Astrocyte of the cerebellum (primary cell): ENCODE measurements around the gene SCPEP1.
"Not testable (repeated sequence)": the region's sequence is repeated elsewhere in the genome, so short reads cannot be mapped to it uniquely, and the experiment has no call there.

Experiments used
- DNase-seq: peaks from one replicate; pipeline ENCODE4 v3.0.0-alpha.2; 2011; ENCODE audit warnings: low read depth
- H3K4me3 ChIP-seq: 2 replicates; pipeline ENCODE4 v1.5.1; 2011; ENCODE audit warnings: mild to moderate bottlenecking, low read depth, low read length, moderate library complexity
- in situ Hi-C: cut with HindIII; loops from 2 replicates; pipeline ENCODE4 v1.10.0; 2017; ENCODE audit warnings: low sequenced_read_pairs
- TF ChIP-seq, protein P1 (sequence below): IDR thresholded peaks from 2 replicates; pipeline ENCODE4 v1.5.1; 2012; ENCODE audit warnings: low read length, low read depth, moderate library complexity, mild to moderate bottlenecking; ENCODE audit errors: missing control alignments

The SCPEP1 gene

DNA sequence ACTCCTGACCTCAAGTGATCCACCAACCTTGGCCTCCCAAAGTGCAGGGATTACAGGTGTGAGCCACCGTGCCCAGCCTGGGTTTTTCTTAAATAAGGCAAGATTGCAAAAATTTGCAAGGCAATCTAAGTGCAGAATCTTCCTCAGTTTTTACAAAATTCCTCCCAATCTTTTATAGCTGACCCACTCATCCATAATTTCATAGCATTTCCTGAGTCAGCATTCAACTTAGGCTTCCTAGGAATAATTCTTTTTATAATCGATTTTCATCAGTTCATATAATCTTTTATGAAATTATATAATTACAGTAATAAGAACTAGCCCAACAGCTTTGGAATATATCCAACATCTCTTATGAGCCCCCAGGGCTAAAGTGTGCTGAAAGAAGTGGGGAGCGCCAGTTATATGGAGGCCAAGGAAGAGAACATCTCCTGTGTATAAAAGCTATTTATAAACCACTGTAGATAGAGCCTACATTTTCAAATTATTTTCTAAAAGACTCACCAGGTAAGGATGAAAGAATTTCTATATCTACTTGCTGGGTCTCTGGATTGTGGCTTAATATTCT, 31.9 kb upstream of the SCPEP1 start:
- in situ Hi-C loops = no loop called here

DNA sequence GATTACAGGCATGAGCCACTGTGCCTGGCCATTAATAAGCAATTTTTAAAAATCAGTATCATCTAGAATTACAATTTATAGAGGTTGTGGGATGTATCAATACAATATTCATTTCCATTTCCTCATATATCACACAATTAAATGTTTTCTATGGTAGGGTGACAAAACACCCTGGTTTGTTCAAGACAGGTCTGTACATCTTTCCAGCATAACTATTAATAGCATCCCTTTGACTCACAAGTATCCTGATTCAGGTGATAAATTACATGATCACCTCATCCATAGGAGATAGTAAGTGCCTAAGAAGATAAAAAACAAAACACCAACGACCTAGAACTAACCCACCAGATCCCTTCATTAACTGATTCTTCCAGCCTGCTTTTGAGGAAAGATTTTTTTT, 30.2 kb upstream of the SCPEP1 start:
- in situ Hi-C loops = no loop called here
- no peak overlapping the region for H3K4me3 ChIP-seq
- DNase-seq = no peak
- TF ChIP-seq, protein P1, sequence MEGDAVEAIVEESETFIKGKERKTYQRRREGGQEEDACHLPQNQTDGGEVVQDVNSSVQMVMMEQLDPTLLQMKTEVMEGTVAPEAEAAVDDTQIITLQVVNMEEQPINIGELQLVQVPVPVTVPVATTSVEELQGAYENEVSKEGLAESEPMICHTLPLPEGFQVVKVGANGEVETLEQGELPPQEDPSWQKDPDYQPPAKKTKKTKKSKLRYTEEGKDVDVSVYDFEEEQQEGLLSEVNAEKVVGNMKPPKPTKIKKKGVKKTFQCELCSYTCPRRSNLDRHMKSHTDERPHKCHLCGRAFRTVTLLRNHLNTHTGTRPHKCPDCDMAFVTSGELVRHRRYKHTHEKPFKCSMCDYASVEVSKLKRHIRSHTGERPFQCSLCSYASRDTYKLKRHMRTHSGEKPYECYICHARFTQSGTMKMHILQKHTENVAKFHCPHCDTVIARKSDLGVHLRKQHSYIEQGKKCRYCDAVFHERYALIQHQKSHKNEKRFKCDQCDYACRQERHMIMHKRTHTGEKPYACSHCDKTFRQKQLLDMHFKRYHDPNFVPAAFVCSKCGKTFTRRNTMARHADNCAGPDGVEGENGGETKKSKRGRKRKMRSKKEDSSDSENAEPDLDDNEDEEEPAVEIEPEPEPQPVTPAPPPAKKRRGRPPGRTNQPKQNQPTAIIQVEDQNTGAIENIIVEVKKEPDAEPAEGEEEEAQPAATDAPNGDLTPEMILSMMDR = no peak

More for the DNA sequence above, 31.9 kb upstream of the SCPEP1 start:
- no peak for DNase-seq
- H3K4me3 ChIP-seq = no peak overlapping the region
- TF ChIP-seq, protein P1 = no peak

DNA sequence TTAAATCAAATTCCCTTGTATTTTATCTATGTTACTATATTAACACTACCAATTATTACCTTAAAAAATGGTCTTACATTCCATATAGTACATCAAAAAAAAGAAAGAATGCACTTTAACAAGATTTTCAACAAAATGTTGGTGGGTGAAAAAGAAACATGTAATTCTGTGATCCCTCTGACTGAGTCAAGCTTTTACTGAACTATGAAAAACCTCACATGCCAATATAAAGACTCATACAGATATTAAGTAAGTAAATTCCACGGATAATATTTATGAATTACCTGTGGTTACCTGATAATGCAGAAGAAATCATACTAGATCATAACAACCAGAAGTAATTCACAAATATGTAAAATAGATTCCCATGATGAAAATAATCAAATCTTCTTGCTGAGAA, 29.4 kb upstream of the SCPEP1 start:
- in situ Hi-C loops = no loop called here
- DNase-seq = no peak
- TF ChIP-seq, protein P1 = no peak
- H3K4me3 ChIP-seq = no peak overlapping the region

DNA sequence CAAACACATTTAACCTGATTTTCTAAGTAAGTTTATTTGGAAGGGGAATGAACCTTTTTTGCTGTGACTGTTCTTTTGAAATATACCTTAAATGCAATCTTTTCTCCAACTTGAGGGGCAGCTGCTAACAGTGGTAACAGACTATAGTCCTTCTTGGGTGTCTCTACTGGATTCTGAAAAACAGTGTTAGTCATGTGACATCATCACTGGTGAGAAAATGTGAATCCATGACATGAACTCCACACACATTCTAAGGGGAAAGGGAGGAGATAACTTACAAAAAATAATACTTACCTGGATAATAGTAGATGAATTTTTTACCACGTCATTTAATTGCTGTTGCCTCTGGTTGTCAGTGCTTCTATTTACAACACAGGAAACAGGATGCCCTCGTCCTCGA, 28.3 kb upstream of the SCPEP1 start:
- no peak for DNase-seq
- no peak overlapping the region for H3K4me3 ChIP-seq
- TF ChIP-seq, protein P1 = no peak
- in situ Hi-C loops = no loop called here

DNA sequence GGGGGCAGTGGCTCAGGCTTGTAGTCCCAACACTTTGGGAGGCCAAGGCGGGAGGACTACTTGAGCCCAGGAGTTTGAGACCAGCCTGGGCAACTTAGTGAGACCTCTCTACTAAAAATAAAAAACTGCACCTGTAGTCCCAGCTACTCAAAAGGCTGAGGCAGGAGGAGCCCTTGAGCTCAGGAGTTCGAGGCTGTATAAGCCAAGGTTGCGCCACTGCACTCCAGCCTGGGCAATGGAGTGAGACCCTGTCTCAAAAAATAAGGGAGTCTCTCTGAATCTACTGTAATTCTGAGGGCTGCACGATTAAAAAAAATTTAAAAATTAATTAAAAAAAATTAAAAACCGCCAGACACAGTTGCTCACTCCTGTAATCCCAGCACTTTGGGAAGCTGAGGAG, 20.9 kb upstream of the SCPEP1 start:
- in situ Hi-C loops = no loop called here
- no peak for DNase-seq
- TF ChIP-seq, protein P1 = no peak
- H3K4me3 ChIP-seq = no peak overlapping the region

DNA sequence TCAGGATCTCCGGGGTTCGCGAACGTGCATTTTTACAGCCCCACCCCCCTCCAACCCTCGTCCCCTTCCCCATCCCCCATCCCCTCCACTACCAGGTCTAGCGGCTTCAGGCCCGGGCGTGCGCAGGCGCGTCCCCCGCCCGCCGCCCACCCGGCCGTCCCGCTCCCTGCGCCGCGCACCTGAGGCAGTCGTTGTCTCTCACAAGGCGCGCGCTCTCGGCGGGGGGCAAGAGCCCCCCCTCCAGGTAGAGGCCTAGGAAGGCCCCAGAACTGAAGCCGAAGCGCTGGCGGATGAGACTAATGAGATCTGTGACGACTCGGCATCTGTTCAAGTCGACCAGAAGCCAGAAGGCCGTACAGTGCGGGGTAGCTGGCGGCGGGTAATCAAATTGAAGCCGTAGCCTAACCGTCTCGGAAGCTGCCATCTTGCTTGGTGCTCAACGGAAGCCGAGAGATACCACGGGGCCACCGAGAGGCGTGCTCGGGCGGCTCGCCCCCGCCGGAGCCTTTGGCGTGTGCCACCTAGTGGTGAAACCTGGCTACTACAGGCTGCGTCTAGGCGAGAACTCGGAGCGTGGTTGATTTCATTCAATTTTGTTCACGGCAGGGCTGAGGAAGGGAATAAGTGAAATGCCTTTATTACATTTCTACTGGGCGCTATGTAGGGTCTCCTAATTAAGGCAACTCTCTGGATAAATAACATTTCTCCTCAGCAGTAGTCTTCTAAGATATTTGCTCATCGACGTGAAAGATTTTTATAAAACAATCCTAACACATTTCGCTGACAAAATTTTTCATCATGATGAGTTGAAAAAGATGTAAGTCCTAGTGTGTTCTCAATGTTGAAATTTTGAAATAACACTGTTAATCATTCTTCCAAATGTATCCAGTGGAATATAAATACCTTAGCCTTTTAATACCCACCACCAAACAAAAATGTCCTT, 17.1 kb upstream of the SCPEP1 start, which contains the start of gene COIL:
Gene COIL, minus strand, starts transcription at position 455 of the 943 bp plus-strand sequence. Its CDS starts 31 bp downstream, at position 424.
- H3K4me3 ChIP-seq = peak within 1 kb of the TSS; percentile 89
- TF ChIP-seq, protein P1 = peak; percentile 99
- peak; percentile 83 for DNase-seq
- in situ Hi-C loops = no loop called here

DNA sequence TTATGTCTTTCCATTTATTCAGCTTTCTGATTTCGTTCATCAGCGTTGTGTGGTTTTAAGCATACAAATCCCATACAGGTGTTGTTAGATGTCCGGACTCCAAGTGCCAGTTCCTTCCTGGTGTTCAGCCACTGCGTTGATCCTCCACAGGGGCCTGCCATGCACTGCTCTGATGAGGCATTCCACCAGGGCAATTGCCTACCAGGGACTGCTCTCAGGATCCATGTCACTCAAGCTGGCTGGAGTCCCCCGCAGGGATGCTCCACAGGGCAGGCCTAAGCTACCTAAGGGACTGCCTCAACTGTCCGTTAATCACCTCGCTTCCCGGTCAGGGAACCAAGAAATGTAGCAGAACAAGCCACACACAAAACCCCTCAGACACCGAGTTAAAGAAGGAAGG, 12.7 kb upstream of the SCPEP1 start:
- DNase-seq, in situ Hi-C loops, H3K4me3 ChIP-seq: not testable (repeated sequence)

DNA sequence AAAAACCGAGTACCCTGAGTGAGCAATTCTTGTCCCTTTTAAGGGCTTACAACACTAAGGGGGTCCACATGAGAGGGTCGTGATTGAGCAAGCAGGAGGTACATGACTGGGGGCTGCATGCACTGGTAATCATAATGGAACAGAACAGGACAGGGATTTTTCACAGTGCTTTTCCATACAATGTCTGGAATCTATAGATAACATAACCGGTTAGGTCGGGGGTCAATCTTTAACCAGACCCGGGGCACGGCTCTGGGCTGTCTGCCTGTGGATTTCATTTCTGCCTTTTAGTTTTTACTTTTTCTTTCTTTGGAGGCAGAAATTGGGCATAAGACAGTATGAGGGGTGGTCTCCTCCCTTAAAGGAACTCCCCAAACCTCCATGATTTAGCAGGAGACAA, 12.2 kb upstream of the SCPEP1 start:
- H3K4me3 ChIP-seq, DNase-seq, in situ Hi-C loops: not testable (repeated sequence)
